PC-3 (cell line): ENCODE measurements around the gene BCL2L15. TPM values are rescaled to one million over a fixed set of nuclear protein-coding genes. Genes with fewer than 3 reads are reported as not detected.

ENCODE experiments used
- ATAC-seq: fragments of 200-7000 bp; cut with Tn5 transposase; 2 replicates; pipeline ENCODE4 v1.9.1; 2020; ENCODE audit warnings: mild to moderate bottlenecking, moderate library complexity
- BruUV-seq: library from RNA; stranded (reverse); fragments of 400-500 nt; replicated peaks from 2 replicates; lab custom pipeline; 2021; lab: Mats Ljungman, UMichigan
- CTCF ChIA-PET: fragments of 300-600 bp; sonication (Branson Sonifier 250); formaldehyde crosslinking; loops from one replicate; lab custom pipeline; 2022; ENCODE audit warnings: antibody characterized with exemption; lab: Charles Lee
- POLR2A ChIA-PET: fragments of 300-600 bp; sonication (Branson Sonifier 250); formaldehyde crosslinking; loops from one replicate; lab custom pipeline; 2022; ENCODE audit warnings: antibody characterized with exemption; ENCODE audit not compliant: unreplicated experiment; lab: Charles Lee
- DNase-seq: peaks from one replicate; pipeline ENCODE4 v3.0.0-alpha.2; 2015
- H2AFZ ChIP-seq: fragments of 300-600 bp; sonication (generic); 2 replicates; pipeline ENCODE4 v1.6.0; 2016; ENCODE audit warnings: antibody characterized with exemption, low read length
- H3F3A ChIP-seq: fragments of 300-600 bp; sonication (generic); one replicate; pipeline ENCODE4 v1.6.0; 2017; ENCODE audit warnings: antibody characterized with exemption, low read length, control low read depth, mild to moderate bottlenecking; ENCODE audit not compliant: unreplicated experiment
- H3K27ac ChIP-seq: fragments of 300-600 bp; sonication (generic); 2 replicates; pipeline ENCODE4 v1.5.1; 2016; ENCODE audit warnings: mild to moderate bottlenecking, low read length
- H3K27me3 ChIP-seq: fragments of 300-600 bp; sonication (generic); 2 replicates; pipeline ENCODE4 v1.6.1; 2016; ENCODE audit warnings: low read length, mixed read lengths
- H3K36me3 ChIP-seq: fragments of 300-600 bp; sonication (generic); 2 replicates; pipeline ENCODE4 v1.6.1; 2016; ENCODE audit warnings: low read depth, mixed run types, low read length, mixed read lengths
- H3K4me1 ChIP-seq: fragments of 300-600 bp; sonication (generic); 2 replicates; pipeline ENCODE4 v1.5.1; 2016; ENCODE audit warnings: low read length; ENCODE audit not compliant: insufficient read depth
- H3K4me2 ChIP-seq: fragments of 300-600 bp; sonication (generic); 2 replicates; pipeline ENCODE4 v1.6.0; 2016; ENCODE audit warnings: low read length
- H3K4me3 ChIP-seq: fragments of 300-600 bp; sonication (generic); 2 replicates; pipeline ENCODE4 v1.5.1; 2016; ENCODE audit warnings: mild to moderate bottlenecking, low read length, mixed read lengths
- H3K79me2 ChIP-seq: fragments of 300-600 bp; sonication (generic); 2 replicates; pipeline ENCODE4 v1.6.1; 2017; ENCODE audit warnings: low read length, mixed read lengths
- H3K9ac ChIP-seq: fragments of 300-600 bp; sonication (generic); 2 replicates; pipeline ENCODE4 v1.6.0; 2016; ENCODE audit warnings: mild to moderate bottlenecking, low read length
- H3K9me2 ChIP-seq: fragments of 300-600 bp; sonication (generic); replicated peaks from 2 replicates; pipeline ENCODE4 v1.6.1; 2016; ENCODE audit warnings: mixed run types, low read length, mixed read lengths
- H3K9me3 ChIP-seq: fragments of 300-600 bp; sonication (generic); 2 replicates; pipeline ENCODE4 v1.6.1; 2016; ENCODE audit warnings: low read length, mixed read lengths
- H4K20me1 ChIP-seq: fragments of 300-600 bp; sonication (generic); 2 replicates; pipeline ENCODE4 v1.6.1; 2016; ENCODE audit warnings: low read length, mixed read lengths
- CTCF ChIP-seq: fragments of 300-600 bp; sonication (generic); conservative IDR thresholded peaks from 2 replicates; pipeline ENCODE4 v1.5.1; 2017; ENCODE audit warnings: antibody characterized with exemption, low read depth, mild to moderate bottlenecking, low read length
- EZH2 ChIP-seq: fragments of 300-600 bp; sonication (generic); IDR thresholded peaks from one replicate; pipeline ENCODE4 v1.6.1; 2017; ENCODE audit warnings: antibody characterized with exemption, mild to moderate bottlenecking, low read length; ENCODE audit not compliant: unreplicated experiment
- EZH2phosphoT487 ChIP-seq: fragments of 300-600 bp; sonication (generic); IDR thresholded peaks from 2 replicates; pipeline ENCODE4 v1.6.1; 2018; ENCODE audit warnings: mild to moderate bottlenecking, antibody characterized with exemption, low read length, borderline replicate concordance
- intact Hi-C: fragments of 100-400 bp; cut with micrococcal nuclease; formaldehyde crosslinking; loops from 2 replicates; pipeline ENCODE4 v1.9.0; 2023
- total RNA-seq: library from RNA; depleted of rRNA; stranded (reverse); fragments of >200 nt; gene quantifications from 2 replicates; pipeline ENCODE4 v1.2.3, GENCODE V29; 2014

BCL2L15 gene
- total RNA-seq, 1 experiment from 2014 or later: 0.29 TPM

GRCh38 chr1:113899111-113899510 is 11.7 kb upstream of the BCL2L15 start:
- H3K9me2 ChIP-seq: no peaks in the 10 kb centered on the region
- ChIA-PET POLR2A (no interaction called here), CTCF (no interaction called here)
- H3K9me3 ChIP-seq: no peaks in the 10 kb centered on the region
- H3K9ac ChIP-seq: no peak overlapping the region
- no peaks in the 10 kb centered on the region for H3F3A ChIP-seq
- peaks cover 9% of the 10 kb centered on the region for H3K4me1 ChIP-seq
- H3K79me2 ChIP-seq: peaks cover 20% of the 10 kb centered on the region
- H3K27ac ChIP-seq: no peak overlapping the region
- ATAC-seq (no peak), DNase-seq (no peak)
- TF ChIP-seq CTCF: no peak
- TF ChIP-seq EZH2phosphoT487: no peak
- TF ChIP-seq EZH2: no peak
- no TSS peak for BruUV-seq
- H3K4me2 ChIP-seq: no peak overlapping the region
- peaks cover 36% of the 10 kb centered on the region for H3K36me3 ChIP-seq
- no peak overlapping the region for H2AFZ ChIP-seq
- H4K20me1 ChIP-seq: no peaks in the 10 kb centered on the region
- intact Hi-C loops: no loop called here
- no peak overlapping the region for H3K4me3 ChIP-seq
- no peaks in the 10 kb centered on the region for H3K27me3 ChIP-seq

GRCh38 chr1:113898241-113898814 is 10.9 kb upstream of the BCL2L15 start:
- no peaks in the 10 kb centered on the region for H3K27me3 ChIP-seq
- DNase-seq (no peak), ATAC-seq (no peak)
- H3K4me2 ChIP-seq: no peak overlapping the region
- TF ChIP-seq EZH2phosphoT487: no peak
- TF ChIP-seq CTCF: no peak
- no peak for TF ChIP-seq EZH2
- H3K79me2 ChIP-seq: peaks cover 12% of the 10 kb centered on the region
- intact Hi-C loops: no loop called here
- H3K9ac ChIP-seq: no peak overlapping the region
- ChIA-PET POLR2A (no interaction called here), CTCF (no interaction called here)
- H3K36me3 ChIP-seq: peaks cover 36% of the 10 kb centered on the region
- no peaks in the 10 kb centered on the region for H3K9me3 ChIP-seq
- no peak overlapping the region for H3K27ac ChIP-seq
- BruUV-seq: no TSS peak
- no peaks in the 10 kb centered on the region for H3F3A ChIP-seq
- H3K9me2 ChIP-seq: no peaks in the 10 kb centered on the region
- no peak overlapping the region for H2AFZ ChIP-seq
- H3K4me1 ChIP-seq: peaks cover 1% of the 10 kb centered on the region; the same call in 1 of the 2 replicates
- H4K20me1 ChIP-seq: no peaks in the 10 kb centered on the region
- H3K4me3 ChIP-seq: no peak overlapping the region

- ChIA-PET POLR2A (no interaction called here), CTCF (no interaction called here)
- Histone ChIP-seq H3K27ac (no peak overlapping the region), H3K27me3 (no peaks in the 10 kb centered on the region), H2AFZ (no peak overlapping the region), H3K9ac (no peak overlapping the region), H3K4me3 (no peak overlapping the region), H3K36me3 (peaks cover 32% of the 10 kb centered on the region), H3K9me2 (no peaks in the 10 kb centered on the region), H3K79me2 (no peaks in the 10 kb centered on the region), H3K4me2 (no peak overlapping the region), H3K9me3 (no peaks in the 10 kb centered on the region), H3K4me1 (no peaks in the 10 kb centered on the region), H3F3A (no peaks in the 10 kb centered on the region), H4K20me1 (no peaks in the 10 kb centered on the region)
- intact Hi-C loops: no loop called here
- BruUV-seq: no TSS peak
- ATAC-seq: no peak
- TF ChIP-seq CTCF (no peak), EZH2 (no peak), EZH2phosphoT487 (no peak)
- DNase-seq: no peak
These were observed 8.6 kb upstream of the BCL2L15 start for GRCh38 chr1:113895961-113896360.
